Activated T-helper 9 cell treated with anti-CD3 and anti-CD28 coated beads, Interleukin-2, amount 50 U/mL, for 16 hours (primary cell): ENCODE results near the gene TMEM220.
"Not testable (repeated sequence)": the region's sequence is repeated elsewhere in the genome, so short reads cannot be mapped to it uniquely, and the experiment has no call there.

Experiments
- DNase-seq: peaks from one replicate; pipeline ENCODE4 v3.0.0-alpha.2; 2020; ENCODE audit warnings: low read depth

Gene TMEM220

GRCh38 chr17:10754861-10755591 lies 25.2 kb upstream of the TMEM220 start:
- DNase-seq: no peak

GRCh38 chr17:10754109-10754508 lies 24.3 kb upstream of the TMEM220 start:
- DNase-seq: no peak

GRCh38 chr17:10752696-10753095 lies 22.9 kb upstream of the TMEM220 start:
- no peak for DNase-seq

- DNase-seq: no peak
Observed at GRCh38 chr17:10751563-10751962, 21.7 kb upstream of the TMEM220 start.

GRCh38 chr17:10750210-10750609 lies 20.4 kb upstream of the TMEM220 start:
- DNase-seq: no peak

- no peak for DNase-seq
Observed at GRCh38 chr17:10748531-10749181, 18.8 kb upstream of the TMEM220 start.

GRCh38 chr17:10745231-10745630 lies 15.4 kb upstream of the TMEM220 start:
- DNase-seq: no peak

- DNase-seq: no peak
Observed at GRCh38 chr17:10744501-10745000, 14.7 kb upstream of the TMEM220 start.

- no peak for DNase-seq
Observed at GRCh38 chr17:10743316-10744009, 13.6 kb upstream of the TMEM220 start.

- DNase-seq: no peak
Observed at GRCh38 chr17:10742431-10742830, 12.6 kb upstream of the TMEM220 start.

GRCh38 chr17:10741416-10742135 lies 11.8 kb upstream of the TMEM220 start:
- DNase-seq: no peak

- no peak for DNase-seq
Observed at GRCh38 chr17:10739386-10739785, 9.6 kb upstream of the TMEM220 start.

GRCh38 chr17:10738521-10739258 lies 8.9 kb upstream of the TMEM220 start:
- DNase-seq: no peak

- DNase-seq: no peak
Observed at GRCh38 chr17:10737736-10738135, 7.9 kb upstream of the TMEM220 start.

GRCh38 chr17:10737168-10737622 lies 7.4 kb upstream of the TMEM220 start:
- DNase-seq: no peak

GRCh38 chr17:10735821-10736220 lies 6.0 kb upstream of the TMEM220 start:
- no peak for DNase-seq

- no peak for DNase-seq
Observed at GRCh38 chr17:10735251-10735650, 5.4 kb upstream of the TMEM220 start.

- DNase-seq: no peak
Observed at GRCh38 chr17:10733666-10734065, 3.8 kb upstream of the TMEM220 start.

- not testable (repeated sequence) for DNase-seq
Observed at GRCh38 chr17:10732121-10732520, 2.3 kb upstream of the TMEM220 start.

- no peak for DNase-seq
Observed at GRCh38 chr17:10731408-10731879, 1.6 kb upstream of the TMEM220 start.

GRCh38 chr17:10730247-10730646 lies 424 bp upstream of the TMEM220 start:
- not testable (repeated sequence) for DNase-seq
